Activated CD4-positive, alpha-beta T cell treated with anti-CD3 and anti-CD28 coated beads, Interleukin-2, amount 10 ng/mL, durations not matched to agents 7 days and 5 days (primary cell): ENCODE data around the gene RANBP1. TPM values are rescaled to one million over a fixed set of nuclear protein-coding genes. Genes with fewer than 3 reads are reported as not detected.
A peak's percentile ranks its signal among the peaks of the same experiment; 100 is the strongest.

Experiments
- CTCF ChIA-PET: fragments of 350-600 bp; sonication (Branson Sonifier 250); formaldehyde crosslinking; loops from one replicate; lab custom pipeline; 2021; ENCODE audit warnings: antibody characterized with exemption; lab: Charles Lee
- POLR2A ChIA-PET: fragments of 350-600 bp; sonication (Branson Sonifier 250); formaldehyde crosslinking; loops from one replicate; lab custom pipeline; 2021; ENCODE audit warnings: antibody characterized with exemption; lab: Charles Lee
- DNase-seq: peaks from one replicate; pipeline ENCODE4 v3.0.0-alpha.2; 2020
- H3K27ac Mint-ChIP-seq: one replicate; pipeline ENCODE4 v1.8.0; 2021; ENCODE audit warnings: mild to moderate bottlenecking, moderate library complexity, mixed read lengths
- H3K27me3 Mint-ChIP-seq: one replicate; pipeline ENCODE4 v1.8.0; 2021; ENCODE audit warnings: mixed read lengths
- H3K36me3 Mint-ChIP-seq: one replicate; pipeline ENCODE4 v1.8.0; 2021; ENCODE audit warnings: low read depth, mixed read lengths
- H3K4me1 Mint-ChIP-seq: one replicate; pipeline ENCODE4 v1.8.0; 2021; ENCODE audit warnings: mixed read lengths
- H3K4me3 Mint-ChIP-seq: one replicate; pipeline ENCODE4 v1.8.0; 2021; ENCODE audit warnings: mild to moderate bottlenecking, moderate library complexity, mixed read lengths
- H3K9me3 Mint-ChIP-seq: one replicate; pipeline ENCODE4 v1.8.0; 2021; ENCODE audit warnings: mixed read lengths
- total RNA-seq, 2 experiments: library from RNA; stranded (reverse); gene quantifications; one replicate each; pipeline ENCODE4 v1.2.3, GENCODE V29; 2021

RANBP1 gene
- total RNA-seq, 2 experiments from 2014 or later = 229 to 234 TPM

DNA sequence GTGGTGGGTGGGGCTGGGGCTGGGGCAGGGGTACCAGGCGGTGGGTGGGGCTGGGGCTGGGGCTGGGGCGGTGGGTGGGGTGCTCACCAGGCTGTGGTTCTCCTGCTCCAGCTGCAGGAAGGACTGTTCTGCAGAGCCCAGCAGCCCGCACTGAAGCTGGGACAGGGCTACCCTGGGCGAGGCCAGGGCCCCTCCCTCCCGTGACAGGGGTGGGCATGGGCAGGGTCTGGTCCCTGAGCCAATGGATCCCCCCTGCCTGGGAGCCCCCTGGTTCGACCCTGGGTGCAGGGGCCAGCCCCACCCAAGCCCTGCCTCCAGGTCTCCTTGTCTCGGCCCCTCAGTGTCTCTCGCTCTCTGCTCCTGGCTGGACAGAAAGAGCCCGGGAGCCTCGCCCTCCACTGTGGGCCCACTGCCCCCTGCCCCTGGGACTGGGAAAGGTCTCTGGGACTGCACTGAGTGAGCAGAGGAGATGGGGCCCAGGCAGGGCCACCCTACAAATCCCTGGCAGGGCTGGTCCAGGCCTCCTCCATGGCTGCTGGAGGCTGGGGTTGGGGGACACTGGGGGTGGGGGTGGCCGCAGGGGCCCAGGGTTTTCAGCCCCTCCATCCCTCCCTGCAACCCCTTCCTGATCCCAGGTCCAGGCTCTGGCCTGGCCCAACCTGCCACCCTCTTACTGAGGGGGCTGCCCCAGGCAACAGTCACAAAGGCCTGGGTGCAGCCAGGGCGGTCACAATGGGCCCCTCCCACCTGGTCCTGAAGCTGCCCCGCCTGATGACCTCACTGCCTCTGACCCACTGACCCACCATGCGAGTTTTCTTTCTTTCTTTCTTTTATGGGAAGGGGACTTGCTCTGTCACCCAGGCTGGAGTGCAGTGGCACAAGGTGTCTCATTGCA is 34.7 kb downstream of the RANBP1 start, which contains the start of gene CCDC188:
Gene CCDC188, minus strand, starts transcription at position 675 of the 895 bp plus-strand sequence. Its CDS starts 69 bp downstream, at position 606.
- Mint-ChIP-seq H3K4me3 (no peak within 1 kb of the TSS), H3K4me1 (peaks cover 2% of the 10 kb centered on the region), H3K27ac (no peak within 1 kb of the TSS), H3K36me3 (no peaks in the 10 kb centered on the region), H3K9me3 (no peaks in the 10 kb centered on the region), H3K27me3 (no peaks in the 10 kb centered on the region)
- no peak for DNase-seq
- POLR2A ChIA-PET = no interaction called here
- CTCF ChIA-PET = interaction anchor here (0.7 to 0.8 kb wide), 2 partner anchors 134 to 304 kb away, joined by 3 read pairs; no protein-coding TSS in a partner anchor

DNA sequence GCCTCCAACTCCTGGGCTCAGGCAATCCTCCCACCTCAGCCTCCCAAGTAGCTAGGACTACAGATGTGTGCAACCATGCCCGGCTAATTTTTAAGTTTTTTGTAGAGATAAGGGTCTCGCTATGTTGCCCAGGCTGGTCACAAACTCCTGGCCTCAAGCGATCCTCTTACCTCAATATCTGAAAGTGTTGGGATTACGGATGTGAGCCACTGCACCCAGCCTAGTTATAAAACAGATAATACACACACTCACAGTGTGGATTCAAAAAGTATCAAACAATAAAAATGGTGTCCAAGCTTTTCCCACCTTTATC is 35.3 kb downstream of the RANBP1 start:
- Mint-ChIP-seq H3K36me3 (no peaks in the 10 kb centered on the region), H3K27ac (no peak overlapping the region), H3K9me3 (no peaks in the 10 kb centered on the region), H3K4me3 (no peak overlapping the region), H3K4me1 (peaks cover 2% of the 10 kb centered on the region), H3K27me3 (no peaks in the 10 kb centered on the region)
- CTCF ChIA-PET = interaction anchor here (0.7 to 0.8 kb wide), 2 partner anchors 133 to 303 kb away, joined by 3 read pairs; no protein-coding TSS in a partner anchor
- no peak for DNase-seq
- POLR2A ChIA-PET = no interaction called here

DNA sequence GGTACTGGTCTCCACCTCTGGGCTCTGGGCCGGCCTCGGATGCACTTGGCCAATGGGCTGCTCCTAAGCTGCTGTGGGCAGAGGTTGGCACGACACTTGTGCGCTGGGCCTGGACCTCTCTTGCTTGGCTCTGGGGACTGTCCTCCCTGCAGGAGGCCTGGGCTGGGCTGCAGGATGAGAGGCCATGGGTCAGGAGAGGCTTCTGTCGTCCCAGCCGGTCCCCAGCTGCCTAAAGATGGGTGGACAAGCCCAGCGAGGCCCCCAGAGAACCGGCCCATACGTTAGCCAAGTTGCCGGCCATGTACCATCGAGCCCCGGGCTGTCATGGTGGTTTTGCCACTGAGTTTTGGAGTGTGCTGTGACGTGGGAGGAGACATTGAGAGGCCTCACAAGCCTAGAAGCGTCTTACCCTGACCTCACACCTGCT is 36.6 kb downstream of the RANBP1 start:
- no peak overlapping the region for H3K27ac Mint-ChIP-seq
- H3K27me3 Mint-ChIP-seq = no peaks in the 10 kb centered on the region
- CTCF ChIA-PET = no interaction called here
- H3K36me3 Mint-ChIP-seq = no peaks in the 10 kb centered on the region
- DNase-seq = no peak
- peaks cover 4% of the 10 kb centered on the region for H3K4me1 Mint-ChIP-seq
- H3K4me3 Mint-ChIP-seq = no peak overlapping the region
- POLR2A ChIA-PET = no interaction called here
- H3K9me3 Mint-ChIP-seq = no peaks in the 10 kb centered on the region

DNA sequence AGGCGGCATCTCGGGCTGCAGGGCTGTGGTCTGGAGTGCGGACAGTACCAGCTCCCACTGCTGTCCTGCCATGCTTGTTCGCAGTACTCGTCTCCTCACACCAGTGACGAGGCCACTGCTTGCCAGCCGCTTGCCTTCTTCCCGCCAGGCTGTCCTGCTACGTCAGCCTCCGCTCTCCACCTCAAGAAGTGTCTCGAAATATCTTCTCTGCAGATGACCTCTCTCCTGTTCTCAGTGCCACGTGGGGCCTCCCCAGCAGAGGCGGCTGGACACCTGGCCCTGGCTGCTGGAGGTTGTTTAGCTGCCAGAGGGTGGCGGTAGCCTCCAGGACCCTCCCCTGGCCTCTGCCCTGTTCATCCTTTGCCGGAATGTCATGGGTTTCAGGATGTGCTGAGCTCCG is 38.0 kb downstream of the RANBP1 start:
- Mint-ChIP-seq H3K36me3 (no peaks in the 10 kb centered on the region), H3K9me3 (no peaks in the 10 kb centered on the region)

DNA sequence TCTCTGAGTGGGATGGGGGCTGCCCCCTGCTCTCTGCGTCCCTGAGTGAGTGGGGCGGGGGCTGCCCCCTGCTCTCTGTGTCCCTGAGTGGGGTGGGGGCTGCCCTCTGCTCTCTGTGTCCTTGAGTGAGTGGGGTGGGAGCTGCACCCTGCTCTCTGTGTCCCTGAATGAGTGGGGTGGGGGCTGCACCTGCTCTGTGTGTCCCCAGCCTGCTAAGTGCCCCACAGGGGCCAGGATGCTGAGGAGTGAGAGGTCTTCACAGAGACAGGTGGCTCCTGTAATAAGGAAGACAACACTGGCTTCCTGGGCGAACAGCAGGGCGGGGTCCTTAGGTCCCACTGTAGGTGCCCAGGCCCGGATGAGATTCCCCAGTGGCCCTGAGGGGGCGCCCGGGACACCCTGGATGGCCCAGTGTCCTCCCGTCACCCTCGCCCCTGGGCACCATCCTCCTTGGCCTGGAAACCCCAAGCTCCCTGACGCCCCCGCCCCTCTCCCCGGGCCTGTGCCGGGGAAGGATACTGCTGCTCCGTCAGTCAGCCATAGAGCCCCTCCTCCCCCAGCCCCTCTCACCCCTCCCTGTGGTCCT is 38.8 kb downstream of the RANBP1 start:
- H3K4me1 Mint-ChIP-seq = peaks cover 4% of the 10 kb centered on the region
- CTCF ChIA-PET = no interaction called here
- H3K27me3 Mint-ChIP-seq = peaks cover 3% of the 10 kb centered on the region
- H3K27ac Mint-ChIP-seq = no peak overlapping the region
- H3K9me3 Mint-ChIP-seq = no peaks in the 10 kb centered on the region
- POLR2A ChIA-PET = no interaction called here
- H3K4me3 Mint-ChIP-seq = no peak overlapping the region
- DNase-seq = no peak
- no peaks in the 10 kb centered on the region for H3K36me3 Mint-ChIP-seq

More for the DNA sequence above, 38.0 kb downstream of the RANBP1 start:
- Mint-ChIP-seq H3K27me3 (peaks cover 2% of the 10 kb centered on the region), H3K4me1 (peaks cover 4% of the 10 kb centered on the region), H3K4me3 (no peak overlapping the region), H3K27ac (no peak overlapping the region)
- CTCF ChIA-PET = no interaction called here
- POLR2A ChIA-PET = interaction anchor here (0.6 kb wide), 1 partner anchor 262 kb away, joined by 4 read pairs; no protein-coding TSS in a partner anchor
- no peak for DNase-seq

DNA sequence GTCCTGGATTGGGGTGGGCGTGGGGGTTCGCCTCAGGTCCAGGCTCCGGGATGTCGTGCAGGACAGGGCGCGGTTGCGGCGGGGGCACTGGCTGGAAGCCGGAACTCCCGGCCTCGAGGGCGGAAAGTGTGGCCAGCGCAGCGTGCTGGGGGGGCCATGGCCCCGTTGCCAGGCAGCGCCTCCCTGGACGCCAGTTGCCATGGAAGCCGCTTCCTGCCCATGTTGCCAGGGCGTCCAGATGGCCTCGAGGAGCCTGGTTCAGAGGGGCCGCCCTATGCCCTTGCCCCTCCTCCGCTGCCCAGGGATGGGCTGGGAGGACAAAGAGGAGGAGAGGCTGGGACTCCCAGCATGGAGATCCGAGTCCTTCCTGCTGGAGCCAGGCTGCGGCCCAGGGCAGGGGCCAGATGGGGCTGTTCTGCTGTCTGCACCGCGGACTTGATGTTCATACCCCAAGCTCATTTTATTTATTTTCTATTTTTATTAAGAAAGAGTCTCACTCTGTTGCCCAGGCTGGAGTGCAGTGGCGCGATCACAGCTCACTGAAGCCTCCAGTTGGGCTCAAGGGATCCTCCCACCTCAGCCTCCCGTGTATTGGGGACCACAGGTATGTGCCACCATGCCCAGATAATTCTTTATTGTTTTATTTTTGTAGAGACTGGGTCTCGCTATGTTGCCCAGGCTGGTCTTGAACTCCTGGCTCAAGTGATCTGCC is 39.6 kb downstream of the RANBP1 start:
- POLR2A ChIA-PET = no interaction called here
- Mint-ChIP-seq H3K9me3 (no peaks in the 10 kb centered on the region), H3K27me3 (peaks cover 3% of the 10 kb centered on the region), H3K27ac (no peak overlapping the region), H3K4me1 (peaks cover 4% of the 10 kb centered on the region), H3K4me3 (no peak overlapping the region), H3K36me3 (no peaks in the 10 kb centered on the region)
- DNase-seq = peak; percentile 28
- CTCF ChIA-PET = interaction anchor here (2.5 kb wide), 1 partner anchor 130 kb away, joined by 11 read pairs; no protein-coding TSS in a partner anchor

DNA sequence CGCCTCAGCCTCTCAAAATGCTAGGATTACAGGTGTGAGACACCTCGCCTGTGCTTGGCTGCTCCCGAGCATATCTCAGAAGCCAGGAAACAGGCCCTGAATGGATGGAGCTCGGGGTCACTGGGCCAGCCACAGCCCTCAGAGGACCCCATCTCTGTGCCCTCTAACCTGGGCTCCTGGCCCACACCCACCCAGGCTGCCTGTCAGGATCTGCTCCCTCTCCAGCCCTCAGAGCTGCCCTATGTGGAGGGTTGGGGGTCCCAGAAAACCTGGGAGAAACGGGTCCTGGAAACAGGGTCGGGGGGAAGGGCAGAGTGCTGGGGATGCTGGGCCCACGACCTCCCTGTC is 40.1 kb downstream of the RANBP1 start:
- no peaks in the 10 kb centered on the region for H3K9me3 Mint-ChIP-seq
- peaks cover 3% of the 10 kb centered on the region for H3K27me3 Mint-ChIP-seq
- DNase-seq = no peak
- peaks cover 4% of the 10 kb centered on the region for H3K4me1 Mint-ChIP-seq
- H3K4me3 Mint-ChIP-seq = no peak overlapping the region
- ChIA-PET CTCF (interaction anchor here (2.5 kb wide), 1 partner anchor 129 kb away, joined by 11 read pairs; no protein-coding TSS in a partner anchor), POLR2A (no interaction called here)
- no peak overlapping the region for H3K27ac Mint-ChIP-seq
- no peaks in the 10 kb centered on the region for H3K36me3 Mint-ChIP-seq

DNA sequence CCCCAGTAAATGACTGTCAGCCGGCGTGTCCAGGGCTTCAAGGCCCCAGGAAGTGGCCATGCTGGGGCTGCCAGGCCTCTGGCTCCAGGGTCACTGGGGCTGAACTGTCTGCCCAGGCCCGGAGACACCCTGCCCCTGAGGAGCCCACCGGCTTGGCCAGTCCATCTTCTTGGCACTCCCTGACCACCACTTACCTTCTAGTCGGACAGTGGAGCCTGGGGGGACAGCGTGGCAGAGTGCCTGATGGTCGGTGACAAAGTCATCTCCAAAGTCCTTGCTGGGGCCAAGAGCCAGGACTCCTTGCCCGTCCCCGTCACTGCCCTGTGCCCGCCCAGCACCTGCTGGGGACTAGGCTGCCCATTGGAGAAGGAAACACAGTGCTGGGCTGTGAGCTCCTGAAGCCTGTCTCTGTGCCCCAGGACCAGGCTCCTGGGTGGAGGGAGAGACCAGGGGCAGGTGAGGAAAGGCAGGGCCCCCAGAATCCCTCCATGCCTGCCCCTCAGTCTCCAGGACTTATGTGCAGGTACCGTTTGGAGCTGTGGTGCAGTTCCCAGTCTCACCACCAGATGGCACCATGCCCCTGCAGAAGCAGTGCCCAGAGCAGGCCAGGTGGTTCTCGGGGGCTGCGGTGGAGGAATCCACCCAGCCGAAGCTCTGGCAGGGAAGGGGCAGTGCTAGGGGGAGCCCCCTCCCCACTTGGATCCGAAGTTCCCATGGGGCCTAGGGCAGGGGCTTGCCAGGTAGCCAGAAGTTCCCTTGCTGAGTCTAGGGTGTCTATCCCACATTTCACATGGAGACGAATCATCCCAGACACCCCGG is 40.9 kb downstream of the RANBP1 start:
- no peak overlapping the region for H3K4me3 Mint-ChIP-seq
- no peaks in the 10 kb centered on the region for H3K9me3 Mint-ChIP-seq
- H3K4me1 Mint-ChIP-seq = peaks cover 4% of the 10 kb centered on the region
- POLR2A ChIA-PET = interaction anchor here (0.6 kb wide), 1 partner anchor 59 kb away, joined by 4 read pairs; no protein-coding TSS in a partner anchor
- no peaks in the 10 kb centered on the region for H3K36me3 Mint-ChIP-seq
- peak overlapping the region; percentile 50 for H3K27ac Mint-ChIP-seq
- peaks cover 3% of the 10 kb centered on the region for H3K27me3 Mint-ChIP-seq
- CTCF ChIA-PET = interaction anchor here (0.6 to 2.5 kb wide), 14 partner anchors 10 to 230 kb away, joined by 3 to 11 read pairs (median 3); partner anchors contain the start of gene TRMT2A
- DNase-seq = peak; percentile 86

DNA sequence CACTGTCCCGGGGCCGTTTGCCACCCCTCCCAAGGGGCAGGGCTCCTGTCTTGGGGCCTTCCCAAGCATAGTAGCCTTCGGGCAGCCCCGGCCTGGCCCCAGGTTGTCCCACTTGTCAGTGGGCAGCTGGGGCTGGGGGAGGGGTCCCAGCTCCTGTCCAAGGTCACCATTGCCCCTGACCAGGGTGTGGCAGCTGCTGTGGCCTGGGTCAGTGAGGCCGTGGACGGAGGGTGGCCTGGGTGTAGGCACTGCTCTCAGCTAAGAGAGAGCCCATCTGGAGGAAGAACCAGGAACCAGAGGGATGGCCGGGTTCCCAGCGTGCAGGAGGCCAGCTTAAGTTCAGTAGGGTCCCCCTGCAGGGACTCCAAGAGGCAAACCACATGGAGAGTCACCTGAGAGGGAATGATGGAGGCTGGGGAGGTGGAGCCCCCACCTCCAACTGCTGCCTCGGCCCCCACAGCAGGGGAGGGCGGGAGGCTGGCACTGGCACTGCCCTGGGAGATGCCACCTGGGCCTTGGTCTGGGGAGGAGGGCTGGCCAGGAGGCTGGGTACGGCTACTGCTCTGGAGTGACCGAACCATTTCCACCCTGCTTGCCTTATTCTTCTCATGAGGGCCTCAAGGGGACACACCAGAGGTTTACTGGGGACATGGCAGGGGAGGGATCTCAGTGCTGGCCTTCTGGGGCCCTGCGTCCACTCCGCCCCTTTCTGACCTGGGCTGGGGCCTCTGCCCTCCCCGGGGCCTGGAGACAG is 41.7 kb downstream of the RANBP1 start:
- H3K27ac Mint-ChIP-seq = no peak overlapping the region
- no peak overlapping the region for H3K4me3 Mint-ChIP-seq
- ChIA-PET POLR2A (interaction anchor here (0.6 kb wide), 1 partner anchor 58 kb away, joined by 4 read pairs; no protein-coding TSS in a partner anchor), CTCF (interaction anchor here (0.6 to 2.5 kb wide), 13 partner anchors 9 to 231 kb away, joined by 3 to 11 read pairs (median 3); partner anchors contain the start of gene TRMT2A)
- H3K27me3 Mint-ChIP-seq = peaks cover 3% of the 10 kb centered on the region
- H3K36me3 Mint-ChIP-seq = no peaks in the 10 kb centered on the region
- DNase-seq = no peak
- no peaks in the 10 kb centered on the region for H3K9me3 Mint-ChIP-seq
- H3K4me1 Mint-ChIP-seq = peaks cover 4% of the 10 kb centered on the region

DNA sequence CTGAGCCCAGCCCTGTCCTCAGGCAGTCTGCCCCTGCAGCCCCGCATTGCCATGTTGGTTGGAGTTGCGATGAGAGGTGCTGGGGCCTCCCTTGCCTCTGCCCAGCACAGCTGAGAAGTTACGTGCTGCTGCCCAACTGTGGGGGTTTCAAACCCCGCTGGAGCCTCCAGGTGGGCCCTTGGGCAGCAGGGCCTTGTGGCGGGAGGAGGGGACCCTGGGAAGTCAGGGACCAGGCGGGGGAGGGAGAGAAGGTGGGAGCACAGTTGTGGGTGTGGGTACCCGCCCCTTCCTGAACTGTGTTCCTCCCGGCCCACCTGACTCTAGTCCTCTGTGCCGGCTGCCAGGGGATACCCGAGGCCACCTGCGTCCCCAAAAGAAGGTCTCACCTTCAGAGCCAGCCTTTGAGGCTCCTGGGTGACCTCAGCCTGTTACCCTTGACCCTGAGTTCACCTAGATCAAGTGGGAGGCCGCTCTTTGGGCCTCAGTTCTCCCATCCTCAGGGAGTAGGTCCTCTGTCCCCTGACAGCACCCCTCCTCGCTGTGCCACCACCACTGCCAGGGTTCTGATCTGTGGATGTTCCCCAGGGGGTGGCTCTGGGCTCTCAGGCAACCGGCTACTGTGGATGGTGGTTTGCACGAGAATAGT is 42.6 kb downstream of the RANBP1 start:
- DNase-seq = no peak
- H3K27ac Mint-ChIP-seq = peak overlapping the region; percentile 13
- peaks cover 3% of the 10 kb centered on the region for H3K27me3 Mint-ChIP-seq
- no peak overlapping the region for H3K4me3 Mint-ChIP-seq
- H3K36me3 Mint-ChIP-seq = no peaks in the 10 kb centered on the region
- peaks cover 4% of the 10 kb centered on the region for H3K4me1 Mint-ChIP-seq
- CTCF ChIA-PET = no interaction called here
- POLR2A ChIA-PET = no interaction called here
- H3K9me3 Mint-ChIP-seq = no peaks in the 10 kb centered on the region

DNA sequence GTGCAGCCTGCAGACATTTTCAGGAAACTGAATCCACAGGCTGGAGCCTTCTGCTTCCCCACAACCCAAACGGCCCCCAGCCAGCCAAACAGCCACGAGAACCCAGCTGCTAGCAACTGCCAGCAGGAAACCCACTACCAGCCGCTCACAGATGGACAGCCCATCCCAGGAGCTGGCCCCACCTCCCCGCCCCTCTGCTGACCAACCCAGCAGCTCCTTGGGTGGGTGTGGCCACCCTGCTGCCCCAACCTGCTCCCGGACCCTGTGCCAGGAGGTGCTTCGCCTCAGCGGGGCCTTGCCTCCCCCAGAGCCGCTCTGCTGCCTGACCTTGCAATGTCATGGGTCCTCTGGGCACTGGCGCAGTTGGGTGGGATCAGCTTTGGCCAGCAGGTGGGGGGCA is 43.2 kb downstream of the RANBP1 start:
- peaks cover 3% of the 10 kb centered on the region for H3K27me3 Mint-ChIP-seq
- no peaks in the 10 kb centered on the region for H3K9me3 Mint-ChIP-seq
- no peaks in the 10 kb centered on the region for H3K36me3 Mint-ChIP-seq
- no peak overlapping the region for H3K27ac Mint-ChIP-seq
- ChIA-PET POLR2A (no interaction called here), CTCF (no interaction called here)
- H3K4me3 Mint-ChIP-seq = no peak overlapping the region
- peaks cover 4% of the 10 kb centered on the region for H3K4me1 Mint-ChIP-seq
- no peak for DNase-seq
